GM13976 (cell line): ENCODE results near the gene TRMT6.

Source experiments
- DNase-seq: peaks from one replicate; pipeline ENCODE4 v3.0.0; 2012; ENCODE audit warnings: low spot score
- in situ Hi-C: fragments of 300-500 bp; cut with MboI; formaldehyde crosslinking; loops from one replicate; pipeline ENCODE4 v1.12.0; 2022; ENCODE audit warnings: low sequenced_read_pairs, mixed read lengths, inconsistent platforms; ENCODE audit not compliant: unreplicated experiment
- TF ChIP-seq, protein P1 (sequence below): IDR thresholded peaks from 2 replicates; pipeline ENCODE4 v1.5.1; 2012; ENCODE audit warnings: borderline replicate concordance, mild to moderate bottlenecking; ENCODE audit not compliant: insufficient read depth; ENCODE audit errors: extremely low read depth, missing control alignments, control extremely low read depth

The TRMT6 gene, protein sequence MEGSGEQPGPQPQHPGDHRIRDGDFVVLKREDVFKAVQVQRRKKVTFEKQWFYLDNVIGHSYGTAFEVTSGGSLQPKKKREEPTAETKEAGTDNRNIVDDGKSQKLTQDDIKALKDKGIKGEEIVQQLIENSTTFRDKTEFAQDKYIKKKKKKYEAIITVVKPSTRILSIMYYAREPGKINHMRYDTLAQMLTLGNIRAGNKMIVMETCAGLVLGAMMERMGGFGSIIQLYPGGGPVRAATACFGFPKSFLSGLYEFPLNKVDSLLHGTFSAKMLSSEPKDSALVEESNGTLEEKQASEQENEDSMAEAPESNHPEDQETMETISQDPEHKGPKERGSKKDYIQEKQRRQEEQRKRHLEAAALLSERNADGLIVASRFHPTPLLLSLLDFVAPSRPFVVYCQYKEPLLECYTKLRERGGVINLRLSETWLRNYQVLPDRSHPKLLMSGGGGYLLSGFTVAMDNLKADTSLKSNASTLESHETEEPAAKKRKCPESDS

GRCh38 chr20:5950271-5951031, at the start of gene TRMT6, which contains the start of gene MCM8:
TSS of gene TRMT6 (minus strand) at chr20:5950533. CDS start at chr20:5950405, 128 bp downstream.
TSS of gene MCM8 (plus strand) at chr20:5950652. CDS start at chr20:5952016, 1,364 bp downstream.
- DNase-seq = peak; percentile 93
- in situ Hi-C loops = no loop called here
- TF ChIP-seq, protein P1, sequence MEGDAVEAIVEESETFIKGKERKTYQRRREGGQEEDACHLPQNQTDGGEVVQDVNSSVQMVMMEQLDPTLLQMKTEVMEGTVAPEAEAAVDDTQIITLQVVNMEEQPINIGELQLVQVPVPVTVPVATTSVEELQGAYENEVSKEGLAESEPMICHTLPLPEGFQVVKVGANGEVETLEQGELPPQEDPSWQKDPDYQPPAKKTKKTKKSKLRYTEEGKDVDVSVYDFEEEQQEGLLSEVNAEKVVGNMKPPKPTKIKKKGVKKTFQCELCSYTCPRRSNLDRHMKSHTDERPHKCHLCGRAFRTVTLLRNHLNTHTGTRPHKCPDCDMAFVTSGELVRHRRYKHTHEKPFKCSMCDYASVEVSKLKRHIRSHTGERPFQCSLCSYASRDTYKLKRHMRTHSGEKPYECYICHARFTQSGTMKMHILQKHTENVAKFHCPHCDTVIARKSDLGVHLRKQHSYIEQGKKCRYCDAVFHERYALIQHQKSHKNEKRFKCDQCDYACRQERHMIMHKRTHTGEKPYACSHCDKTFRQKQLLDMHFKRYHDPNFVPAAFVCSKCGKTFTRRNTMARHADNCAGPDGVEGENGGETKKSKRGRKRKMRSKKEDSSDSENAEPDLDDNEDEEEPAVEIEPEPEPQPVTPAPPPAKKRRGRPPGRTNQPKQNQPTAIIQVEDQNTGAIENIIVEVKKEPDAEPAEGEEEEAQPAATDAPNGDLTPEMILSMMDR = no peak

GRCh38 chr20:5999783-6000182, 49.5 kb upstream of the TRMT6 start:
- in situ Hi-C loops = no loop called here
- DNase-seq = no peak
- TF ChIP-seq, protein P1 = no peak

- in situ Hi-C loops = no loop called here
- TF ChIP-seq, protein P1 = no peak
- DNase-seq = peak; percentile 53
Observed at GRCh38 chr20:5996765-5997164, 46.4 kb upstream of the TRMT6 start.

DNA sequence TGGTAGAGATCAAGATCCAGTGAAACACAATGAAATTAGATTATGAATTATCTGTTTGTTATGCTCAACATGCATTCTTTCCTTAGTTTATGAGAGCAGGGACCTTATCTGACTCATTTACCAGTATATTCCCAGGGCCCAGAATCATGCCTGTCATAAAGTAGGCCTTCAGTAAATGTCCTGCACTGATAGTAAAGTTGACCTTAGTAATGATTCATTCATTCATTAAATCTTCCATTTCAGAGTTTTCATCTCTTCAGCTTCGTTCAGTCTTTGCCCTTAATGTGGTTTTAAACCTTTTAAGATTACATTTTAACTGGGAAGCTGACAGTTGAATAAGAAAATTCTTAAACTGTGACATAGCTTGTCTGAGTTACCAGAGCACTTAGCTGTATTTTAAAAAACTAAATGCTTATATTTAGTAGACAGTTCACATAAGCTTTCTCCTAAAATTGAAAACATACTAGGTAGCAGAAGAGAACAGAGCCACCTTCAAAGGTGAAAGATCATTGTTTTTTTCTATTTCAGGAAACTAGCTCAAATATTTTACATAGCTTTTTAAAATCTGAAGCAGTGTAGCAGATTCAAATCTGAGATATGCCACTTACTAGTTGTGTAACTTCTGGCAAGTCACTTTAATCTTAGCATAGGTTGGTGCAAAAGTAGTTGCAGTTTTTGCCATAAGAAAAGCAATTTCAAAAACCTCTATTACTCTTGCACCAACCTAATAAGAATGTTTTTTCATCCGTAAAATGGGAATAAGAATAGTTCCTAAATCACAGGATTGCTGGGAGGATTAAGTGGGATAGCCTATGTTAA, 41.5 kb upstream of the TRMT6 start:
- in situ Hi-C loops = no loop called here
- TF ChIP-seq, protein P1 = no peak
- DNase-seq = no peak

GRCh38 chr20:5990946-5991345, 40.6 kb upstream of the TRMT6 start:
- in situ Hi-C loops = no loop called here
- no peak for DNase-seq

GRCh38 chr20:5989539-5989938, 39.2 kb upstream of the TRMT6 start:
- TF ChIP-seq, protein P1 = no peak
- DNase-seq = no peak
- in situ Hi-C loops = no loop called here

More at GRCh38 chr20:5990946-5991345, 40.6 kb upstream of the TRMT6 start:
- TF ChIP-seq, protein P1 = no peak
